ENCODE results near the gene ANKRD23. TPM values are rescaled to one million over a fixed set of nuclear protein-coding genes. Genes with fewer than 3 reads are reported as not detected.

ANKRD23 gene
- total and polyA plus RNA-seq, 2 of the 4 experiments (the other 2 are of a cell fraction): 0.54 to 1.5 TPM

- TF ChIP-seq ELK1 (IDR thresholded peaks at IDR 0.05; ENCODE audit: borderline replicate concordance, low read depth, low read length): no peak
- no peak for TF ChIP-seq SMC3 (IDR thresholded peaks at IDR 0.05; ENCODE audit: low read depth, low read length)
Measured at GRCh38 chr2:96800061-96801004, 43.5 kb downstream of the ANKRD23 start (continued).

- Histone ChIP-seq H3K9me3 (ENCODE audit: control insufficient read depth, insufficient read depth, low read length) (no peaks in the 10 kb centered on the region), H2BK120ac (ENCODE audit: low read depth, low read length) (no peak overlapping the region), H4K5ac (ENCODE audit: low read depth, low read length) (no peak overlapping the region), H3K56ac (ENCODE audit: extremely low read depth, insufficient read depth, low read length) (no peak overlapping the region), H3K27ac (ENCODE audit: insufficient read depth, low read length) (no peak overlapping the region), H2AK5ac (ENCODE audit: low read depth, low read length) (no peak overlapping the region), H3K9ac (ENCODE audit: low read depth, low read length) (no peak overlapping the region), H3K14ac (replicated peaks; ENCODE audit: low read depth, low read length) (no peak overlapping the region), H3K79me1 (ENCODE audit: low read depth in 1 of 2, low read length in 2 of 2) (no peaks in the 10 kb centered on the region), H3K4ac (ENCODE audit: low read depth, low read length) (no peak overlapping the region), H3K23ac (ENCODE audit: low read depth, low read length) (no peak overlapping the region), H4K8ac (ENCODE audit: low read depth in 2 of 2, low read length in 2 of 2) (no peak overlapping the region), H3K36me3 (ENCODE audit: control insufficient read depth, insufficient read depth, low read length) (peaks cover 2% of the 10 kb centered on the region), H2AFZ (replicated peaks; ENCODE audit: low read length, poor library complexity) (no peak overlapping the region), H2AK9ac (replicated peaks; ENCODE audit: low read depth, low read length, poor library complexity) (no peak overlapping the region), H3K27me3 (ENCODE audit: control insufficient read depth, insufficient read depth, low read length) (no peaks in the 10 kb centered on the region), H4K91ac (ENCODE audit: insufficient read depth, low read depth, low read length) (no peak overlapping the region), H3K4me3 (ENCODE audit: insufficient read depth, low read depth, low read length) (no peak overlapping the region), H3K4me1 (ENCODE audit: control insufficient read depth, insufficient read depth, low read length) (no peaks in the 10 kb centered on the region), H4K20me1 (ENCODE audit: insufficient read depth, low read length) (no peaks in the 10 kb centered on the region), H2BK5ac (ENCODE audit: low read depth, low read length, poor library complexity, severe bottlenecking) (no peak overlapping the region), H3K9me1 (ENCODE audit: insufficient read depth, low read length) (0 out of 2 replicates have a peak, but pooled peaks cover 3% of the 10 kb centered on the region), H3K4me2 (ENCODE audit: low read depth, low read length) (no peak overlapping the region), H2BK20ac (ENCODE audit: low read depth, low read length) (no peak overlapping the region), H2BK15ac (ENCODE audit: low read depth, low read length) (no peak overlapping the region), H3K18ac (ENCODE audit: low read depth, low read length) (no peak overlapping the region)
- no TSS peak for BruUV-seq (replicated peaks)
- ChIA-PET POLR2A (ENCODE audit: unreplicated experiment) (no interaction called here), CTCF (no interaction called here)
- intact Hi-C loops (cut with micrococcal nuclease): no loop called here
- ATAC-seq (ENCODE audit: low read depth) (no peak), DNase-seq (no peak)
- 85% methylated on average over 4 of the region's 8 CpGs; no CpG with 5 or more reads in 1 of the 2 experiments for WGBS, 2 experiments (ENCODE audit: extremely low coverage in 2 of 2, insufficient read length in 1 of 2)
- in situ Hi-C loops (cut with MboI; ENCODE audit: low sequenced_read_pairs): no loop called here
- dilution Hi-C loops (cut with HindIII; ENCODE audit: low sequenced_read_pairs, unreplicated experiment): no loop called here
- TF ChIP-seq ELK1 (IDR thresholded peaks at IDR 0.05; ENCODE audit: borderline replicate concordance, low read depth, low read length): no peak
- TF ChIP-seq RCOR1 (IDR thresholded peaks at IDR 0.05; ENCODE audit: insufficient replicate concordance, low read length): no peak
- no peak for TF ChIP-seq MAFK (IDR thresholded peaks at IDR 0.05; ENCODE audit: low read depth, low read length)
- no peak for TF ChIP-seq MXI1 (IDR thresholded peaks at IDR 0.05; ENCODE audit: borderline replicate concordance, low read depth, low read length)
- TF ChIP-seq MAZ (IDR thresholded peaks at IDR 0.05; ENCODE audit: borderline replicate concordance, low read depth, low read length): no peak
- no peak for TF ChIP-seq CHD1 (IDR thresholded peaks at IDR 0.05; ENCODE audit: low read depth, low read length)
- TF ChIP-seq RAD21 (IDR thresholded peaks at IDR 0.05; ENCODE audit: low read length): no peak
- TF ChIP-seq BHLHE40 (IDR thresholded peaks at IDR 0.05; ENCODE audit: low read depth, low read length): no peak
- TF ChIP-seq CEBPB (IDR thresholded peaks at IDR 0.05; ENCODE audit: low read depth, low read length): no peak
- TF ChIP-seq NFE2L2 (IDR thresholded peaks at IDR 0.05; ENCODE audit: low read depth, low read length): no peak
- TF ChIP-seq CTCF (conservative IDR thresholded peaks at IDR 0.05; ENCODE audit: low read depth, low read length): no peak
Measured at GRCh38 chr2:96799623-96799935, 44.2 kb downstream of the ANKRD23 start.

Measured in IMR-90 (cell line).